WERI-Rb-1 (cell line): ENCODE measurements around the gene CIDEB.

Source experiments
- DNase-seq: peaks from one replicate; pipeline ENCODE4 v3.0.0-alpha.2; 2020
- H3K27ac ChIP-seq: fragments of 250-450 bp; sonication (Bioruptor Pico); 2 replicates; pipeline ENCODE4 v1.5.1; 2020; ENCODE audit warnings: mild to moderate bottlenecking, moderate library complexity
- H3K27me3 ChIP-seq: fragments of 250-450 bp; sonication (Bioruptor Pico); 2 replicates; pipeline ENCODE4 v1.5.1; 2021; ENCODE audit warnings: mild to moderate bottlenecking, low read depth, moderate library complexity; ENCODE audit not compliant: insufficient read depth, severe bottlenecking
- H3K36me3 ChIP-seq: fragments of 250-450 bp; sonication (Bioruptor Pico); 2 replicates; pipeline ENCODE4 v1.5.1; 2020; ENCODE audit warnings: mild to moderate bottlenecking, moderate library complexity
- H3K4me3 ChIP-seq: 2 replicates; pipeline ENCODE4 v1.5.1; 2011; ENCODE audit warnings: low read depth, mild to moderate bottlenecking, control low read depth, low read length
- H3K9me3 ChIP-seq: fragments of 250-450 bp; sonication (Bioruptor Pico); 2 replicates; pipeline ENCODE4 v1.5.1; 2021; ENCODE audit warnings: mild to moderate bottlenecking, moderate library complexity; ENCODE audit not compliant: severe bottlenecking
- CTCF ChIP-seq: IDR thresholded peaks from 2 replicates; pipeline ENCODE4 v1.5.1; 2011; ENCODE audit warnings: low read depth, mild to moderate bottlenecking, control low read depth, inconsistent platforms, low read length

CIDEB gene

DNA sequence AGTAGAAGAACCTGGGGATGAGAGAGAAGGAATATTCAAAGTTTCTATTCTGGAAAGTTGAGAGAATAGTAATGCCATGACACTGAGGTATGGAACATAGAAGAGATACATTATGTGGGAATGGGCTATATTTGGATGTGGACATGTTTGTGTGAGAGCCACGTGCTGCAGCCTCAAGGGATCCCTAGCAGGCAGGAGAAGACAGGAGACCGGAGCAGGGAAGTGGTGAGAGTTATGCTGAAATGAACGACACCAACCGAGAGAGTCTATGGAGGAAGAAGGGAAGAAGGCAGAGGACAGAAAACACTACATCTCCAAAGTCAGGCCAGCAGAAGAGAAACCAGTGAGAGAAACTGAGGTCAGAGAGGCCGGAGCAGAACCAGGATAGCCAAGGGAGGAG is 42.0 kb upstream of the CIDEB start:
- no peak for DNase-seq
- no peak for TF ChIP-seq CTCF
- Histone ChIP-seq H3K36me3 (no peaks in the 10 kb centered on the region), H3K9me3 (no peaks in the 10 kb centered on the region), H3K27me3 (no peaks in the 10 kb centered on the region), H3K27ac (no peak overlapping the region), H3K4me3 (no peak overlapping the region)

GRCh38 chr14:24348186-24348585 is 40.4 kb upstream of the CIDEB start:
- no peak for DNase-seq
- Histone ChIP-seq H3K9me3 (no peaks in the 10 kb centered on the region), H3K27ac (no peak overlapping the region), H3K27me3 (no peaks in the 10 kb centered on the region), H3K36me3 (no peaks in the 10 kb centered on the region), H3K4me3 (no peak overlapping the region)
- TF ChIP-seq CTCF = no peak

GRCh38 chr14:24347134-24347533 is 39.4 kb upstream of the CIDEB start:
- Histone ChIP-seq H3K4me3 (no peak overlapping the region), H3K27ac (no peak overlapping the region), H3K27me3 (no peaks in the 10 kb centered on the region), H3K9me3 (no peaks in the 10 kb centered on the region), H3K36me3 (no peaks in the 10 kb centered on the region)
- no peak for TF ChIP-seq CTCF
- DNase-seq = no peak

DNA sequence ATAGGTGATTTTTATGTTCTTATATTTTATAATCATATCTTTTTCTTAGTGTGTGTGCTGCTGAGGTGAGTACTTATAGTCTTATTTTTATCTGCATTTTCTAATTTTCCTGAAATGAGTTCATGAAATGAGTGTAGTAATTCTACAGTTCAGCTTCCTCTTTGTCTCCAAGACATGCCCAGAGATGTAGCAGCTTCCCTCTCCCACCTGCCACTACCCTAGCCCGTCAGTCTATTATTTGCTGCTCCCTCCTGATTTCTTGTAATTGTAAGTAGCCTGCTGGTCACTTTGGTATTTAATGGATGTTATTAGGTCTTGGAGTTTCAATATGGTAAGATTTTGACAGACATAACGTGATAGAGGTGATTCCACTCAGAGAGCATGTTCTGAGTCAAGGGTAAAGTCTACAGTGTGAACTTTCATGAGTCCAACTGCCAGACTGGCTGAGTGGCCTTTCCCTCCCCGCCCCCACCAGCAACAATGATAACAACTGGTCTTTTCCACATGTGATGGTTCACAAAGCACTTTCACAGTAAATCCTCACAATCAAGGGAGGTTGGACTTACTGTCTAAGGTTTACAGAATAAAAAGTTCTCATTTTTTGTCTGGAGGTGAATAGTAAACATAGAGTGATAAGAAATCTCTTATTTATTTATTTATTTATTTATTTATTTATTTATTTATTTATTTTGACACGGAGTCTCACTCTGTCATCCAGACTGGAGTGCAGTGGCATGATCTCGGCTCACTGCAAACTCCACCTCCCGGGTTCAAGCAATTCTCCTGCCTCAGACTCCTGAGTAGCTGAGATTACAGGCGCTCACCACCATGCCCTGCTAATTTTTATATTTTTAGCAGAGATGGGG is 36.3 kb upstream of the CIDEB start:
- no peak overlapping the region for H3K27ac ChIP-seq
- H3K9me3 ChIP-seq = no peaks in the 10 kb centered on the region
- no peaks in the 10 kb centered on the region for H3K36me3 ChIP-seq
- H3K4me3 ChIP-seq = no peak overlapping the region
- DNase-seq = no peak
- no peaks in the 10 kb centered on the region for H3K27me3 ChIP-seq
- no peak for TF ChIP-seq CTCF

GRCh38 chr14:24342889-24343288 is 35.1 kb upstream of the CIDEB start:
- no peak overlapping the region for H3K27ac ChIP-seq
- DNase-seq = no peak
- no peaks in the 10 kb centered on the region for H3K36me3 ChIP-seq
- no peak overlapping the region for H3K4me3 ChIP-seq
- no peaks in the 10 kb centered on the region for H3K9me3 ChIP-seq
- no peaks in the 10 kb centered on the region for H3K27me3 ChIP-seq
- TF ChIP-seq CTCF = no peak

- H3K9me3 ChIP-seq = no peaks in the 10 kb centered on the region
- H3K4me3 ChIP-seq = no peak overlapping the region
- DNase-seq = no peak
- no peaks in the 10 kb centered on the region for H3K27me3 ChIP-seq
- TF ChIP-seq CTCF = no peak
- no peak overlapping the region for H3K27ac ChIP-seq
- no peaks in the 10 kb centered on the region for H3K36me3 ChIP-seq
Measured at GRCh38 chr14:24340606-24341005, 32.8 kb upstream of the CIDEB start.
